GM12878 (cell line): Measurements from ENCODE around the gene TBX15. TPM values are rescaled to one million over a fixed set of nuclear protein-coding genes. Genes with fewer than 3 reads are reported as not detected.

ENCODE experiments used
- ATAC-seq: fragments of 200-7000 bp; cut with Tn5 transposase; 3 replicates; pipeline ENCODE4 v1.9.1; 2020; ENCODE audit warnings: mild to moderate bottlenecking, moderate library complexity
- BruUV-seq: library from RNA; stranded (reverse); fragments of 400-500 nt; replicated peaks from 2 replicates; lab custom pipeline; 2021; lab: Mats Ljungman, UMichigan
- CTCF ChIA-PET: fragments of 300-600 bp; sonication (Branson Sonifier 250); formaldehyde crosslinking; extraction: SDS; loops from one replicate; lab custom pipeline; 2021; ENCODE audit warnings: inconsistent platforms; lab: Yijun Ruan, JAX
- POLR2A ChIA-PET: fragments of 350-600 bp; formaldehyde crosslinking; extraction: SDS; loops from one replicate; lab custom pipeline; 2021; ENCODE audit warnings: inconsistent platforms; lab: Charles Lee
- RAD21 ChIA-PET: fragments of 300-600 bp; sonication (Branson Sonifier 250); formaldehyde crosslinking; loops from one replicate; lab custom pipeline; 2023; ENCODE audit warnings: antibody characterized with exemption; ENCODE audit not compliant: unreplicated experiment; lab: Charles Lee
- SMC1A ChIA-PET: fragments of 300-600 bp; sonication (Branson Sonifier 250); formaldehyde crosslinking; loops from one replicate; lab custom pipeline; 2023; ENCODE audit not compliant: unreplicated experiment, uncharacterized antibody; lab: Charles Lee
- DNase-seq: peaks from one replicate; pipeline ENCODE4 v3.0.0-alpha.2; 2011; ENCODE audit warnings: low read depth, low spot score
- FAIRE-seq: peaks from 3 replicates; lab custom pipeline; 2011; peaks lifted over from hg19 to GRCh38; lab: Jason Lieb, UNC
- H2AFZ ChIP-seq: 2 replicates; pipeline ENCODE4 v1.6.0; 2011; ENCODE audit warnings: low read depth, low read length, control low read depth; ENCODE audit not compliant: control insufficient read depth
- H3K27ac ChIP-seq: 2 replicates; pipeline ENCODE4 v1.5.1; 2011; ENCODE audit warnings: control low read depth; ENCODE audit not compliant: control insufficient read depth, insufficient read depth
- H3K27me3 ChIP-seq, 2 experiments: replicated peaks in 1 of 2; 2 replicates each; pipeline versions ENCODE4 v1.6.0 to v1.6.1; 2011; ENCODE audit warnings: low read length in 1 of 2; ENCODE audit not compliant: control insufficient read depth in 2 of 2, insufficient read depth in 2 of 2
- H3K36me3 ChIP-seq, 2 experiments: 2 replicates each; pipeline ENCODE4 v1.5.1; 2011; ENCODE audit warnings: low read length in 1 of 2; ENCODE audit not compliant: control insufficient read depth in 2 of 2, insufficient read depth in 2 of 2
- H3K4me1 ChIP-seq: 2 replicates; pipeline ENCODE4 v1.6.1; 2011; ENCODE audit warnings: mild to moderate bottlenecking, low read length, moderate library complexity, mixed read lengths; ENCODE audit not compliant: control insufficient read depth, insufficient read depth
- H3K4me2 ChIP-seq: 2 replicates; pipeline ENCODE4 v1.6.0; 2011; ENCODE audit warnings: control low read depth; ENCODE audit not compliant: control insufficient read depth, insufficient read depth
- H3K4me3 ChIP-seq: fragments of 200-600 bp; sonication (generic); 2 replicates; pipeline ENCODE4 v1.5.1; 2016
- H3K79me2 ChIP-seq: 2 replicates; pipeline ENCODE4 v1.6.0; 2011; ENCODE audit warnings: low read length; ENCODE audit not compliant: control insufficient read depth, insufficient read depth
- H3K9ac ChIP-seq: 2 replicates; pipeline ENCODE4 v1.8.0; 2011; ENCODE audit warnings: low read length, control low read depth, mixed read lengths; ENCODE audit not compliant: control insufficient read depth, insufficient read depth
- H3K9me3 ChIP-seq: replicated peaks from 3 replicates; pipeline ENCODE4 v1.5.1; 2011; ENCODE audit warnings: mild to moderate bottlenecking, low read length; ENCODE audit not compliant: control insufficient read depth, insufficient read depth
- H4K20me1 ChIP-seq: 2 replicates; pipeline ENCODE4 v1.6.0; 2011; ENCODE audit not compliant: control insufficient read depth, insufficient read depth
- E2F4 ChIP-seq: IDR thresholded peaks from 2 replicates; pipeline ENCODE4 v1.6.1; 2012; ENCODE audit warnings: low read depth, low read length, improper control_type of control experiment
- ELK1 ChIP-seq: IDR thresholded peaks from 2 replicates; pipeline ENCODE4 v1.6.1; 2012; ENCODE audit warnings: low read depth, low read length, improper control_type of control experiment
- PAX8 ChIP-seq: fragments of 450-650 bp; IDR thresholded peaks from 2 replicates; pipeline ENCODE4 v1.6.1; 2017; ENCODE audit warnings: mild to moderate bottlenecking, moderate library complexity
- RB1 ChIP-seq: fragments of 450-650 bp; formaldehyde crosslinking; IDR thresholded peaks from 2 replicates; pipeline ENCODE4 v1.6.1; 2017; ENCODE audit warnings: mild to moderate bottlenecking, borderline replicate concordance
- USF1 ChIP-seq: IDR thresholded peaks from 2 replicates; pipeline ENCODE4 v1.6.1; 2011; ENCODE audit warnings: borderline replicate concordance, low read depth, mild to moderate bottlenecking, moderate library complexity, mixed read lengths, low read length; ENCODE audit not compliant: insufficient read depth; ENCODE audit errors: extremely low read length
- ZNF217 ChIP-seq: fragments of 450-650 bp; IDR thresholded peaks from 2 replicates; pipeline ENCODE4 v1.6.1; 2017; ENCODE audit warnings: antibody characterized with exemption, mild to moderate bottlenecking
- ZNF622 ChIP-seq: fragments of 450-650 bp; IDR thresholded peaks from 2 replicates; pipeline ENCODE4 v1.6.1; 2017; ENCODE audit warnings: mild to moderate bottlenecking, inconsistent platforms
- WGBS: methylation state at CpG from one replicate; pipeline ENCODE4 v1.1.6; 2016; ENCODE audit warnings: low lambda C conversion rate; ENCODE audit not compliant: insufficient replicate concordance, insufficient coverage; ENCODE audit errors: missing lambda C conversion rate; 5-methylcytosine and 5-hydroxymethylcytosine counted together
- in situ Hi-C: fragments of 300-500 bp; cut with MboI; formaldehyde crosslinking; loops from 9 replicates; pipeline ENCODE4 v1.14.3; 2018; ENCODE audit warnings: mixed read lengths
- intact Hi-C: fragments of 100-400 bp; cut with micrococcal nuclease; formaldehyde crosslinking; loops from one replicate; pipeline ENCODE4 v1.14.2; 2022; ENCODE audit not compliant: unreplicated experiment
- polyA plus RNA-seq, 11 experiments: library from polyadenylated mRNA; depleted of rRNA in 4 of 11; unstranded in 6 of 11; stranded (reverse) in 5 of 11; fragments of >200 nt; fragmentation: Nextera tagmentation in 4 of 11; fragmentation: Illumina TruSeq in 1 of 11; extraction: Ambion mirVana in 4 of 11; extraction: Trizol in 1 of 11; gene quantifications; 1 replicate in 1 of 11; 2 replicates in 10 of 11; pipeline versions ENCODE4 v1.2.1 to v1.2.3, GENCODE V29; 2011 to 2016; ENCODE audit warnings: inconsistent platforms in 2 of 11, missing spikeins in 2 of 11, low read depth in 1 of 11
- total RNA-seq, 4 experiments: library from RNA; depleted of rRNA in 3 of 4; stranded (reverse); fragments of >200 nt in 3 of 4; fragmentation: Illumina TruSeq in 1 of 4; extraction: Trizol in 1 of 4; gene quantifications; 2 replicates each; pipeline versions ENCODE4 v1.2.1 to v1.2.3, GENCODE V29; 2013 to 2021

The TBX15 gene
- total and polyA plus RNA-seq, 10 of the 15 experiments (the other 5 are each of a cell fraction or from before 2014, with no cell fraction given): 0.64 to 9.4 (median 0.99) TPM

- no peaks in the 10 kb centered on the region for H3K4me1 ChIP-seq
- WGBS: 44% methylated on average over 2 of the region's 2 CpGs
- no peaks in the 10 kb centered on the region for H3K27me3 ChIP-seq
- ChIA-PET RAD21 (no interaction called here), POLR2A (no interaction called here), CTCF (interaction anchor here (0.6 to 1.6 kb wide), 2 partner anchors 9 to 384 kb away, joined by 3 to 4 read pairs; no protein-coding TSS in a partner anchor), SMC1A (interaction anchor here (0.6 to 2.2 kb wide), 2 partner anchors 14 to 1418 kb away, joined by 3 to 7 read pairs; no protein-coding TSS in a partner anchor)
- ATAC-seq: no peak
- no peak overlapping the region for H3K4me2 ChIP-seq
- no peak overlapping the region for H3K9ac ChIP-seq
- in situ Hi-C loops (no loop called here), intact Hi-C loops (no loop called here)
- H2AFZ ChIP-seq: no peak overlapping the region
- H3K9me3 ChIP-seq: no peaks in the 10 kb centered on the region
- no peak for TF ChIP-seq USF1
- TF ChIP-seq ZNF217: no peak
- TF ChIP-seq ELK1: no peak
- TF ChIP-seq ZNF622: no peak
- no peak for TF ChIP-seq PAX8
- no peak for TF ChIP-seq RB1
- TF ChIP-seq E2F4: no peak
- H3K36me3 ChIP-seq: no peaks in the 10 kb centered on the region
- FAIRE-seq: no peak
- H3K4me3 ChIP-seq: no peak overlapping the region
- DNase-seq: no peak
- no peaks in the 10 kb centered on the region for H3K79me2 ChIP-seq
- H3K27ac ChIP-seq: no peak overlapping the region
- no TSS peak for BruUV-seq
- no peaks in the 10 kb centered on the region for H4K20me1 ChIP-seq
These were observed 106.4 kb downstream of the TBX15 start for GRCh38 chr1:118881751-118882150.
